Cerebellar cortex (tissue), 1 donor: Measurements from ENCODE around the gene ICAM1.
A peak's percentile ranks its signal among the peaks of the same experiment; 100 is the strongest.
"Not testable (repeated sequence)": the region's sequence is repeated elsewhere in the genome, so short reads cannot be mapped to it uniquely, and the experiment has no call there.

Source experiments
- DNase-seq: peaks from one replicate; pipeline ENCODE4 v3.0.0-alpha.2; 2015; ENCODE audit warnings: low spot score

The ICAM1 gene

DNA sequence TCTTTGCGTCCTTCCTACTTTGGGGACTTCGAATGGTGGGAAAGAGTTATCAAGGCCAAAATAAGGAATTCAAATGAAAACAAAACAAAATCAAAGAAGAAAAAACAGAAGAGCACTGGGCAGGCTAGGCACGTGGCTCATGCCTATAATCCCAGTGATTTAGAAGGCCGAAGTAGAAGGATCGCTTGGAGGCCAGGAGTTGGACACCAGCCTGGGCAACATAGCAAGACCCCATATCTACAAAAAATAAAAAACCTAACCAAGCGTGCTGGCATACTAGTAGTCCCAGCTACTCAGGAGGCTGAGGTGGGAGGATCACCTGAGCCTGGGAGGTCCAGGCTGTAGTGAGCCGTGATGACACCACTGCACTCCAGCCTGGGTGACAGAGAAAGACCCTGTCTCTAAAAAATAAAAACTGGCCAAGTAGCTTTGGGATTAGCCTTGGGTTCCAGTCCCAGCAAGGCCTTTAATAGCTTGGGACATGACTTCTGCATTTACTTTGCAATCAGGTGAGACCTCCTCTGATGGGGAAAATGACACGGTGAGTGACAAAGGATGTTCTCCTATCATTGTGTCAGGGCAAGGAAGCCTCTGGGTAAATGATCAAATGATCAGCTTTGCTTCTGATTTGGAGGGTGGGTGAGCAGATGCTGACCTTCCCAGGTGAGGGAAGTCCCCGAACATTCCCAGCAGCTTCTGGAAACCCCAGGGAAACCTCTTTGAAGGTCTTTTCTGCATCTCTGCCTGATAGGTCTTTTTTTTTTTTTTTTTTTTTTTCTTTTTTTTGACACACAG is 7.1 kb downstream of the ICAM1 start:
- DNase-seq, result no peak

- DNase-seq, result no peak
Observed at GRCh38 chr19:10278935-10279334, 8.0 kb downstream of the ICAM1 start.

DNA sequence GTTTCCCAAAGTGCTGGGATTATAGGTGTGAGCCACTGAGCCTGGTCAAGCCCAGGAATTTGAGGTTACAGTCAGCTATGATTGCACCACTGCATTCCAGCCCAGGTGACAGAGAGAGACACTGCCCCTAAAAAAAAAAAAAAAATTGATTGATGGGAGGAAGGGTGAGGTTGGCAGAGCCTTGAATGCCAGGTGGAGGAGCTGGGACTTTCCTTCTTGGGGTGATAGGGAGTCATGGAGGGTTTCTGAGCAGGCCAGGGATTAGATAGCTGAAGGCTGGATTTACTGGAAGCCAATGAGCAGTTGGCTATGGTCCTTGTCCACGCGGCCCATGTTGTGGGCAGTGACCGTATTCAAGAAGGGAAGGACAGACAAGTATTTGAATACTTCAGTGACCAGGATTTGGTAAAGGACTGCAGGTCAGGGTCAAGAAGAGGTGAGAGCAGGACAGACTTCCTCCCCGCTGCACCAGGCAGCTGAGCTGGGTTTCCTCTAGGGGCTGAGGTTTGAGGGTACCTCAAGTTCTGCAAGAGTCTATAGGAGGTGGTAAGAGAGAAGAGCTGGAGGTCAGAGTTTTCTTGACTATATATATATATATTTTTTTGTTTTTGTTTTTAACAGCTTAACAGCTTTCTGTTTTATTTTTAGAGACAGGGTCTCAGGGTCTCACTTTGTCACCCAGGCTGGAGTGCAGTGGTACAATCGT is 9.0 kb downstream of the ICAM1 start:
- DNase-seq, result no peak

GRCh38 chr19:10282043-10282442 is 11.1 kb downstream of the ICAM1 start:
- DNase-seq, result not testable (repeated sequence)

- DNase-seq, result no peak
Observed at GRCh38 chr19:10283301-10284064, 12.6 kb downstream of the ICAM1 start.

GRCh38 chr19:10284065-10284959 is 13.4 kb downstream of the ICAM1 start:
- DNase-seq, result no peak

GRCh38 chr19:10284960-10285278 is 14.0 kb downstream of the ICAM1 start:
- DNase-seq, result no peak

GRCh38 chr19:10285393-10285792 is 14.5 kb downstream of the ICAM1 start:
- no peak for DNase-seq

DNA sequence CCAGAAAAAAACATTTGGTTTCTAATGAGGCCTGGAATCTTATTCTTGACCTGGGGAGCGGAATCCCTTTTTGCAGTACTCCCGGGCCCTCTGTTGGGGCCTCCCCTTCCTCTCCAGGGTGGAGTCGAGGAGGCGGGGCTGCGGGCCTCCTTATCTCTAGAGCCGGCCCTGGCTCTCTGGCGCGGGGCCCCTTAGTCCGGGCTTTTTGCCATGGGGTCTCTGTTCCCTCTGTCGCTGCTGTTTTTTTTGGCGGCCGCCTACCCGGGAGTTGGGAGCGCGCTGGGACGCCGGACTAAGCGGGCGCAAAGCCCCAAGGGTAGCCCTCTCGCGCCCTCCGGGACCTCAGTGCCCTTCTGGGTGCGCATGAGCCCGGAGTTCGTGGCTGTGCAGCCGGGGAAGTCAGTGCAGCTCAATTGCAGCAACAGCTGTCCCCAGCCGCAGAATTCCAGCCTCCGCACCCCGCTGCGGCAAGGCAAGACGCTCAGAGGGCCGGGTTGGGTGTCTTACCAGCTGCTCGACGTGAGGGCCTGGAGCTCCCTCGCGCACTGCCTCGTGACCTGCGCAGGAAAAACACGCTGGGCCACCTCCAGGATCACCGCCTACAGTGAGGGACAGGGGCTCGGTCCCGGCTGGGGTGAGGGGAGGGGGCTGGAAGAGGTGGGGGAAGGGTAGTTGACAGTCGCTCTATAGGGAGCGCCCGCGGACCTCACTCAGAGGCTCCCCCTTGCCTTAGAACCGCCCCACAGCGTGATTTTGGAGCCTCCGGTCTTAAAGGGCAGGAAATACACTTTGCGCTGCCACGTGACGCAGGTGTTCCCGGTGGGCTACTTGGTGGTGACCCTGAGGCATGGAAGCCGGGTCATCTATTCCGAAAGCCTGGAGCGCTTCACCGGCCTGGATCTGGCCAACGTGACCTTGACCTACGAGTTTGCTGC is 16.1 kb downstream of the ICAM1 start, which contains the start of gene ICAM4:
Gene ICAM4, plus strand, starts transcription at position 153 of the 935 bp plus-strand sequence. Its CDS starts 58 bp downstream, at position 211.
- no peak for DNase-seq

DNA sequence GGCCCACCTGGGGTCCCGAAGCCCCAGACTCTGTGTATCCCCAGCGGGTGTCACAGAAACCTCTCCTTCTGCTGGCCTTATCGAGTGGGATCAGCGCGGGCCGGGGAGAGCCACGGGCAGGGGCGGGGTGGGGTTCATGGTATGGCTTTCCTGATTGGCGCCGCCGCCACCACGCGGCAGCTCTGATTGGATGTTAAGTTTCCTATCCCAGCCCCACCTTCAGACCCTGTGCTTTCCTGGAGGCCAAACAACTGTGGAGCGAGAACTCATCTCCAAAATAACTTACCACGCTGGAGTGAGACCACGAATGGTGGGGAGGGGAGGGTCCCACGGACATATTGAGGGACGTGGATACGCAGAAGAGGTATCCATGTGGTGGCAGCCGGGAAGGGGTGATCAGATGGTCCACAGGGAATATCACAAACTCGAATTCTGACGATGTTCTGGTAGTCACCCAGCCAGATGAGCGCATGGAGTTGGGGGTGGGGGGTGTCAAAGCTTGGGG is 17.8 kb downstream of the ICAM1 start:
- peak; percentile 75 for DNase-seq

- peak; percentile 71 for DNase-seq
Observed at GRCh38 chr19:10289167-10289835, 18.4 kb downstream of the ICAM1 start.

DNA sequence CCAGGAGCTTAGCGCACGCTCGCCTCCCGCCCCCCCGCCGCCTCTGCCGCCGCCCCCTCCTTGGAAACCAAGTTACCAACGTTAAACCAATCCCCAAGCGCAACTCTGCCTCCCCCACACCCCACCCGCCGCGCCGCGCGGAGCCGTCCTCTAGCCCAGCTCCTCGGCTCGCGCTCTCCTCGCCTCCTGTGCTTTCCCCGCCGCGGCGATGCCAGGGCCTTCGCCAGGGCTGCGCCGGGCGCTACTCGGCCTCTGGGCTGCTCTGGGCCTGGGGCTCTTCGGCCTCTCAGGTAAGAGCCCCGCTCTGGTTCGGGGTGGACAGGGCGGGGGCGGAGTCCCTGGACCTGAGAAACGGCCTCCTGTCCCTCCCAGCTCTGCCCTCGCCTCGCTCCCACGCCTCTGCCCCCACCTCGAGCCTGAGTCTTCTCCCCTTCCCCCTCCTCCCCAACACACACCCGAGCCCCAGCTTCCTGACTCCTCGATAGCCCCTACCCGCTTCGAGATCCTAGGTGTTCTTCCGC is 19.0 kb downstream of the ICAM1 start, which contains the start of gene ICAM5:
Gene ICAM5, plus strand, starts transcription at position 117 of the 521 bp plus-strand sequence. Its CDS starts 92 bp downstream, at position 209.
- no peak for DNase-seq

DNA sequence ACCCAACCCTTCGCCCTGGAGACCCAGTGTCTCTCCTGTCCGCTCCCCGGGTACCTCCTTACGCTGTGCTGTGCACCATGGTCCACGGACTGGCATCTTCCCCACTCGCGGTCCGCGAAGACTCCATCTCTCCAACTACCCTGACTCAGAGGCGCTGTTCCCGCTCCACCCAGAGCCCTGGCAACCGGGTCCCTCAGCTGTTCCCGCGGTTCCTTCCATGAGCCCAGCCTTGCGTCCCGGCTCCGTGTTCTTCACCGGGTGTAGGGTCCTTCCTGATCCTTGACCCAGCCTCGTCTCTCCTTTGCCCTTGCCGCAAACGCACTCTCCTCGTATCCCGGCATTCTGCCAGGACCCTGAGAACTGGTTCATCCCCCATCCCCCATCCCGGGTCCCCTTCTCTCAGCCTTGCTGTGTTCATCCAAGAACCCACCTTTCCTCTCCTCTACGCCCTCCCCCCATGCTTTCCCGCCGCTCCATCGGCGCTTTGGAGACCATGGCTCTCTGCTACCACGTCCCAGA is 19.5 kb downstream of the ICAM1 start:
- no peak for DNase-seq

- no peak for DNase-seq
Observed at GRCh38 chr19:10290876-10291553, 20.1 kb downstream of the ICAM1 start.

- no peak for DNase-seq
Observed at GRCh38 chr19:10291554-10292205, 20.8 kb downstream of the ICAM1 start.

DNA sequence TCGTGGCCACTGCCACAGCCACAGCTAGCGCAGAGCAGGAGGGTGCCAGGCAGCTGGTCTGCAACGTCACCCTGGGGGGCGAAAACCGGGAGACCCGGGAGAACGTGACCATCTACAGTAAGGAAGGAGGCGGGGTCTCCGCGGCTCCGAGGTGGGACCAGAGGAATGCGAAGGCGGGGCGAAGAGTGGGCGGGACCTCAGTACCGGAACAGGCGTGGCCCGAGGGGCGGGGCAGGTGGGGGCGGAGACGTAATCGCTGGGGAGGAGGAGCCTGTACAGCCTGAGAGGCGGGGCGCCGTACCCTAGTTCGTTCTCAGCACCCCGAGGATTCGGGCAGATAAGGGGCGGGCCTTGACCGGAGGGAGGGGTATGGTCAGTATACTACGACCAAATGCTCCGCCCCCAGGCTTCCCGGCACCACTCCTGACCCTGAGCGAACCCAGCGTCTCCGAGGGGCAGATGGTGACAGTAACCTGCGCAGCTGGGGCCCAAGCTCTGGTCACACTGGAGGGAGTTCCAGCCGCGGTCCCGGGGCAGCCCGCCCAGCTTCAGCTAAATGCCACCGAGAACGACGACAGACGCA is 21.4 kb downstream of the ICAM1 start:
- DNase-seq, result no peak

- DNase-seq, result no peak
Observed at GRCh38 chr19:10292789-10293636, 22.1 kb downstream of the ICAM1 start.
